Measurements from ENCODE around the gene STXBP4.
A peak's percentile ranks its signal among the peaks of the same experiment; 100 is the strongest.

Gene STXBP4

GRCh38 chr17:54972406-54973138 is 4.0 kb downstream of the STXBP4 start:
- no peak for DNase-seq

- DNase-seq = no peak
These were observed 6.2 kb downstream of the STXBP4 start for GRCh38 chr17:54974759-54975158.

GRCh38 chr17:54976316-54976715 is 7.8 kb downstream of the STXBP4 start:
- DNase-seq = no peak

- no peak for DNase-seq
These were observed 9.2 kb downstream of the STXBP4 start for GRCh38 chr17:54977744-54978143.

GRCh38 chr17:54979657-54980056 is 11.1 kb downstream of the STXBP4 start:
- DNase-seq = no peak

- no peak for DNase-seq
These were observed 11.8 kb downstream of the STXBP4 start for GRCh38 chr17:54980375-54980774.

GRCh38 chr17:54982399-54982798 is 13.8 kb downstream of the STXBP4 start:
- no peak for DNase-seq

GRCh38 chr17:54983260-54983659 is 14.7 kb downstream of the STXBP4 start:
- DNase-seq = no peak

GRCh38 chr17:54985476-54985875 is 16.9 kb downstream of the STXBP4 start:
- DNase-seq = no peak

GRCh38 chr17:54990118-54990517 is 21.6 kb downstream of the STXBP4 start:
- no peak for DNase-seq

- DNase-seq = no peak
These were observed 23.0 kb downstream of the STXBP4 start for GRCh38 chr17:54991567-54991966.

GRCh38 chr17:54992797-54993639 is 24.5 kb downstream of the STXBP4 start:
- peak; percentile 69 for DNase-seq

GRCh38 chr17:54996441-54996840 is 27.9 kb downstream of the STXBP4 start:
- no peak for DNase-seq

- no peak for DNase-seq
These were observed 33.9 kb downstream of the STXBP4 start for GRCh38 chr17:55002458-55002857.

GRCh38 chr17:55004484-55004883 is 35.9 kb downstream of the STXBP4 start:
- DNase-seq = no peak

GRCh38 chr17:55005520-55005919 is 37.0 kb downstream of the STXBP4 start:
- DNase-seq = peak; percentile 9

GRCh38 chr17:55023626-55024025 is 55.1 kb downstream of the STXBP4 start:
- DNase-seq = no peak

GRCh38 chr17:55037828-55038227 is 69.3 kb downstream of the STXBP4 start:
- peak; percentile 11 for DNase-seq

- DNase-seq = no peak
These were observed 69.7 kb downstream of the STXBP4 start for GRCh38 chr17:55038291-55038690.

GRCh38 chr17:55040611-55041010 is 72.0 kb downstream of the STXBP4 start:
- no peak for DNase-seq

- DNase-seq = peak; percentile 24
These were observed 85.3 kb downstream of the STXBP4 start for GRCh38 chr17:55053855-55054254.

- no peak for DNase-seq
These were observed 85.9 kb downstream of the STXBP4 start for GRCh38 chr17:55054429-55054828.

GRCh38 chr17:55056526-55056925 is 88.0 kb downstream of the STXBP4 start:
- no peak for DNase-seq

GRCh38 chr17:55057184-55057583 is 88.6 kb downstream of the STXBP4 start:
- no peak for DNase-seq

All from CD4-positive, alpha-beta T cell treated with Interleukin-17A for 1 hour (primary cell).